ENCODE measurements around the gene NNAT. TPM values are rescaled to one million over a fixed set of nuclear protein-coding genes. Genes with fewer than 3 reads are reported as not detected.
A peak's percentile ranks its signal among the peaks of the same experiment; 100 is the strongest.
"Not testable (repeated sequence)": the region's sequence is repeated elsewhere in the genome, so short reads cannot be mapped to it uniquely, and the experiment has no call there.

The NNAT gene, protein sequence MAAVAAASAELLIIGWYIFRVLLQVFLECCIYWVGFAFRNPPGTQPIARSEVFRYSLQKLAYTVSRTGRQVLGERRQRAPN
- under 1 TPM in 1 of 5 donors, not detected in 4; 0.20 TPM for total RNA-seq
- total RNA-seq (2013) = 0.42 TPM
- 0 to 0.21 (median 0) reads per million in 29 experiments for total RNA-seq

DNA sequence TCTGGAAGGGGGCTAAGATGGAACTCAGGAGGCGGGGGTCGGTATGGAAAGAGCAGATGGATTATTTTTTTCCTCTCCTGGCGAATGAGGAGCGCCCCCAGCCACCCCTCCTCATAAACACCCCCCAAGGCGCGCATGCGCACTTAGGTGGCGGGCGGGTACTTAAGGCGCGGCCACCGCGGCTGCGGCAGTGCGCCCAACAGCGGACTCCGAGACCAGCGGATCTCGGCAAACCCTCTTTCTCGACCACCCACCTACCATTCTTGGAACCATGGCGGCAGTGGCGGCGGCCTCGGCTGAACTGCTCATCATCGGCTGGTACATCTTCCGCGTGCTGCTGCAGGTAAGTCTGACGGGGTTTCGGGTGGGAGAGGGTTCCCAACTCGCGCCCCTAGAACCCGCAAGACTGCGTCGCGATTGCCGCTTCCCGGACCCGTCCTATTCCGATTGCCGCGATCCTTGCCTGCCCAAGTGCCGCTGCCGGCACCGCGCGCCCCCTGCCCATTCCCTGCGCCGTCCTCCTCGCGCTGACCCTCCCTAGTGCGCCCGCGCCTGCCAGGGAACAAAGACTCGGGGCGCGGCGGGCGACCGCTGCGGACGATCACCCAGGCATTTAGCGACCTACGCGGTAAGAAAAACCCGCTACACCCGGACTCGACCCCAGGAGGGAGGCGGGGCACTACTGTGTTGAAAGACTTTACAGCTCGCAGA lies at the start of gene NNAT:
TSS of gene NNAT (plus strand) at position 190 of the 711 bp plus-strand sequence. CDS start at position 272, 82 bp downstream.
- ATAC-seq (replicated peaks in 1 of 4) (peak in 2 of 4 experiments; percentile 11 to 26), DNase-seq (peak in 2 of 35 experiments; percentile 10 to 13)

DNA sequence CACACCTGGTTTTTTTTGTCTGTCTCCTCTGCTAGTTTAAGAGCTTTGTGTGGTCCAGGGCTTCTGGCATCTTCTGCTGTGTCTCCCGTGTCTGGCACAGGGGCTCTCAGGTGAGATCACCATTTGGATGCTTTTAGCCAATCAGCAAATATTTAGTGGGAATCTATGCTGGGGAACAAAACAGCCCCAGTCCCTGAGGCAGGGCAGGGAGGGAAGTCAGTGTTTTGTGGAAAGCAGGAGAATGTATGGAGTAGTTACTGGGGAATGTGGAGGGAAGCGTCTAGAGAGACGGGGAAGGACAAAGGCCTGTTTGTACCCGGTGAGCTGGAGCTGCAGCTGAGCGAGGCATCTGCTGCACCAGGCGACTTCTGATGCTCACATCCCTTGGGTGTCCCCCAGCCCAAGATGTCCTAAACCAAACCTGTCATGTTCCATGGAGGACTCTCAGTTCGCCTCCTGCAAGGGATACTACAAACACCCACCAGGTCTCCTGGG lies 49.3 kb upstream of the NNAT start:
- WGBS (ENCODE audit: insufficient coverage) = 87% methylated on average over 7 of the region's 7 CpGs
- Histone ChIP-seq H3K4me1 (ENCODE audit: control insufficient read depth in 1 of 2, extremely low read depth in 1 of 2, insufficient read depth in 2 of 2, low read length in 2 of 2) (no peaks in the 10 kb centered on the region), H3K36me3 (ENCODE audit: control insufficient read depth in 2 of 2, extremely low read depth in 1 of 2, insufficient read depth in 1 of 2, low read length in 1 of 2) (no peaks in the 10 kb centered on the region), H3K9me3 (no peaks in the 10 kb centered on the region), H3K27me3 (replicated peaks in 1 of 2; ENCODE audit: control insufficient read depth in 2 of 2, extremely low read depth in 1 of 2, insufficient read depth in 2 of 2, low read length in 1 of 2) (peaks cover 0 to 25% of the 10 kb centered on the region in 2 experiments), H3K27ac (ENCODE audit: low read length) (no peak overlapping the region), H3K4me3 (ENCODE audit: control insufficient read depth in 1 of 2, extremely low read depth in 1 of 2, low read length in 1 of 2) (no peak overlapping the region)
- Mint-ChIP-seq H3K4me1 (no peaks in the 10 kb centered on the region), H3K9me3 (peaks cover 0 to 5% (median 0%) of the 10 kb centered on the region in 3 donors), H3K27me3 (peaks cover 18 to 27% of the 10 kb centered on the region in 2 donors), H3K27ac (no peak overlapping the region), H3K36me3 (peaks cover 3% of the 10 kb centered on the region), H3K4me3 (no peak overlapping the region)
- CTCF ChIA-PET = interaction anchor here in 1 of 2 donors (0.6 kb wide), 1 partner anchor 748 kb away, joined by 5 read pairs; no protein-coding TSS in a partner anchor
- no peak for DNase-seq
- no peak for ATAC-seq (replicated peaks in 1 of 4)
- POLR2A ChIA-PET = no interaction called here

More for the DNA sequence above, at the start of gene NNAT:
- peaks cover 59 to 78% (median 61%) of the 10 kb centered on the region in 3 donors for H3K4me1 Mint-ChIP-seq
- H3K27me3 ChIP-seq (replicated peaks in 1 of 2; ENCODE audit: control insufficient read depth in 2 of 2, extremely low read depth in 1 of 2, insufficient read depth in 2 of 2, low read length in 1 of 2) = no peaks in the 10 kb centered on the region
- 65% methylated on average over 53 of the region's 69 CpGs for WGBS (ENCODE audit: insufficient coverage)
- peak within 1 kb of the TSS; percentile 2 to 41 for H3K4me3 ChIP-seq (ENCODE audit: control insufficient read depth in 1 of 2, extremely low read depth in 1 of 2, low read length in 1 of 2)
- H3K4me1 ChIP-seq (ENCODE audit: control insufficient read depth in 1 of 2, extremely low read depth in 1 of 2, insufficient read depth in 2 of 2, low read length in 2 of 2) = peaks cover 12 to 34% of the 10 kb centered on the region in 2 experiments
- peaks cover 31% of the 10 kb centered on the region for H3K36me3 Mint-ChIP-seq
- no peak within 1 kb of the TSS for H3K27ac ChIP-seq (ENCODE audit: low read length)
- H3K27ac Mint-ChIP-seq = no peak within 1 kb of the TSS
- no peaks in the 10 kb centered on the region for H3K9me3 Mint-ChIP-seq
- ChIA-PET POLR2A (no interaction called here), CTCF (no interaction called here)
- H3K36me3 ChIP-seq (ENCODE audit: control insufficient read depth in 2 of 2, extremely low read depth in 1 of 2, insufficient read depth in 1 of 2, low read length in 1 of 2) = peaks cover 7 to 17% of the 10 kb centered on the region in 2 donors
- H3K9me3 ChIP-seq = no peaks in the 10 kb centered on the region
- H3K4me3 Mint-ChIP-seq = peak within 1 kb of the TSS; percentile 37 to 66 (median 65)
- H3K27me3 Mint-ChIP-seq = no peaks in the 10 kb centered on the region

DNA sequence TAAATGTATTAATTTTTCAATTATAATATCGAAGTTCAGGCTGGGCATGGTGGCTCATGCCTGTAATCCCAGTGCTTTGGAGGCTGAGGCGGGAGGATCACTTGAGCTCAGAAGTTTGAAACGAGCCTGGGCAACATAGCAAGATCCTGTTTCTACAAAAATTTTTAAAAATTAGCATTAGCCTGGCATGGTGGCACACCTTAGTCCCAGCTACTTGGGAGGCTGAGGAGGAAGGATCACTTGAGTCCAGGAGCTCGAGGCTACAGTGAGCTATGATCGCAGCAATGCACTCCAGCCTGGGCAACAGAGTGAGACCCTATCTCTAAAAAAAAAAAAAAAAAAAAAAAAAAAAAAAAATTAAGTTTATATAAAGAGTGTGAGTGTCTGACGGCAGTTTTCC lies 48.6 kb upstream of the NNAT start:
- H3K27ac Mint-ChIP-seq; H3K4me3 ChIP-seq (ENCODE audit: control insufficient read depth in 1 of 2, extremely low read depth in 1 of 2, low read length in 1 of 2); H3K9me3 ChIP-seq; DNase-seq; H3K4me1 ChIP-seq (ENCODE audit: control insufficient read depth in 1 of 2, extremely low read depth in 1 of 2, insufficient read depth in 2 of 2, low read length in 2 of 2); H3K4me3 Mint-ChIP-seq; H3K36me3 ChIP-seq (ENCODE audit: control insufficient read depth in 2 of 2, extremely low read depth in 1 of 2, insufficient read depth in 1 of 2, low read length in 1 of 2); POLR2A ChIA-PET; H3K27ac ChIP-seq (ENCODE audit: low read length); H3K9me3 Mint-ChIP-seq; H3K4me1 Mint-ChIP-seq; H3K36me3 Mint-ChIP-seq; ATAC-seq (replicated peaks in 1 of 4): not testable (repeated sequence)
- CTCF ChIA-PET = interaction anchor here in 1 of 2 donors (0.6 kb wide), 1 partner anchor 747 kb away, joined by 5 read pairs; no protein-coding TSS in a partner anchor
- H3K27me3 ChIP-seq (replicated peaks in 1 of 2; ENCODE audit: control insufficient read depth in 2 of 2, extremely low read depth in 1 of 2, insufficient read depth in 2 of 2, low read length in 1 of 2) = peaks cover 0 to 25% of the 10 kb centered on the region in 2 experiments
- WGBS (ENCODE audit: insufficient coverage) = 75% methylated on average over 2 of the region's 6 CpGs
- peaks cover 14 to 23% of the 10 kb centered on the region in 2 donors for H3K27me3 Mint-ChIP-seq

DNA sequence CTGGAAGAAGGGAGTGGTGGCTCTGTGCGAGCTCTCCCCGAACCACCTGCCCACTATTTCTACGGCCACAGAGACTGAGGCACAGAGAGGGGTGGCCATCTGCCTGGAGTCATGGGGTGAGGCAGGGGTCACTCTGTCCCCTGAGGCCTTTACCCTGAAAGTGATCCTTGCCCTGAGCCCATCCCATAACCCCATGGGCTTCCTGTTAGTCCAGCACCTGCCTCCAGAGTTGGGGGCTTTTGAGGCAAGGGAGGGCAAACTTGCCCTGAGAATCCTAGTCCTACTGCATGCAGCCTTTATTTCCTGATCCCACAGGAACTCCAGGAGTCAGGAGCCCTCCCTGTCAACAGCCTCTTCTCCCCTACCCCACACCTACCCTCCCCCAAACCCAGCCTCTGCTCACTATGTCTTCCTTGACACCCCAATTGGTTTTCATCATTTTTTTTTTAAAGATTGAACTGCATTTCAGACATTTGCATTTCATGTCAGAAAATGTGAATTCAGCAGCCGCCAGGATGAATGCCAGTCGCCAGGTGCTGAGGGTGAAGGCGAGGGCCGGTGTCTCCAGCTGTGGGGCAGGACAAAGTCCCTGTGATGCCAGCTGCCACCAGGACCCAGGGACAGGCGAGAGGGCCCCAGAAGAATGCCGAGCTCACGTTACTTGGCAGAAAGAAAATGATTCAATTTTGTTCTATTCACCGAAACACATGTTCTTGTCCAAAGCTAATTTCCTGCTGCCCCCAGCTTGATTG lies 47.6 kb upstream of the NNAT start:
- Mint-ChIP-seq H3K4me3 (no peak overlapping the region), H3K36me3 (peaks cover 3% of the 10 kb centered on the region), H3K4me1 (no peaks in the 10 kb centered on the region), H3K9me3 (peaks cover 0 to 5% (median 0%) of the 10 kb centered on the region in 3 donors), H3K27ac (no peak overlapping the region), H3K27me3 (peaks cover 21 to 27% of the 10 kb centered on the region in 2 donors)
- H3K9me3 ChIP-seq = no peaks in the 10 kb centered on the region
- H3K4me3 ChIP-seq (ENCODE audit: control insufficient read depth in 1 of 2, extremely low read depth in 1 of 2, low read length in 1 of 2) = no peak overlapping the region
- ATAC-seq (replicated peaks in 1 of 4) = no peak
- H3K4me1 ChIP-seq (ENCODE audit: control insufficient read depth in 1 of 2, extremely low read depth in 1 of 2, insufficient read depth in 2 of 2, low read length in 2 of 2) = no peaks in the 10 kb centered on the region
- H3K27ac ChIP-seq (ENCODE audit: low read length) = no peak overlapping the region
- CTCF ChIA-PET = no interaction called here
- peaks cover 0 to 25% of the 10 kb centered on the region in 2 experiments for H3K27me3 ChIP-seq (replicated peaks in 1 of 2; ENCODE audit: control insufficient read depth in 2 of 2, extremely low read depth in 1 of 2, insufficient read depth in 2 of 2, low read length in 1 of 2)
- no peak for DNase-seq
- POLR2A ChIA-PET = no interaction called here
- whole genome bisulfite sequencing (ENCODE audit: insufficient coverage) = 84% methylated on average over 10 of the region's 11 CpGs
- H3K36me3 ChIP-seq (ENCODE audit: control insufficient read depth in 2 of 2, extremely low read depth in 1 of 2, insufficient read depth in 1 of 2, low read length in 1 of 2) = no peaks in the 10 kb centered on the region

DNA sequence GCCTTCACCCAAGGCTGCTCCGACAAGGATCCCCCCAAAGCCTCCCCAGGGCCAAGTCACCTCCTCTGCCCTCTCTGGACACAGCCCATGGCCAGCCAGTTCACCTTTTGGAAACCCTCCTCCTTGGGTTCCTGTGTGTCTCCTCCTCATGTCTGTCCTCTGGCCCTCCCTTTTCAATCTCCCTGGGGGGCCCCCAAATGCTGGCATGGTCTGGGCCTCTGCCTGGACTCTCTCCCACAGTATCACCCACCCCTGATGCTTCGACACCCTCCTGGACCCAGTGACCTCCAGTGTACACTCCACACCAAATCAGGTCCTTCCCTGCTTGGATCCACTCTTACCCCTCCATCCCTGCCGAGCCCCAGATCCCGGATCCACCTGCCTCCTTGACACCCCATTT lies 46.7 kb upstream of the NNAT start:
- ATAC-seq (replicated peaks in 1 of 4) (no peak), DNase-seq (no peak)
- Histone ChIP-seq H3K27me3 (replicated peaks in 1 of 2; ENCODE audit: control insufficient read depth in 2 of 2, extremely low read depth in 1 of 2, insufficient read depth in 2 of 2, low read length in 1 of 2) (peaks cover 0 to 27% of the 10 kb centered on the region in 2 experiments), H3K36me3 (ENCODE audit: control insufficient read depth in 2 of 2, extremely low read depth in 1 of 2, insufficient read depth in 1 of 2, low read length in 1 of 2) (no peaks in the 10 kb centered on the region), H3K9me3 (no peaks in the 10 kb centered on the region), H3K4me3 (ENCODE audit: control insufficient read depth in 1 of 2, extremely low read depth in 1 of 2, low read length in 1 of 2) (no peak overlapping the region), H3K4me1 (ENCODE audit: control insufficient read depth in 1 of 2, extremely low read depth in 1 of 2, insufficient read depth in 2 of 2, low read length in 2 of 2) (no peaks in the 10 kb centered on the region), H3K27ac (ENCODE audit: low read length) (no peak overlapping the region)
- peaks cover 3% of the 10 kb centered on the region for H3K36me3 Mint-ChIP-seq
- H3K27ac Mint-ChIP-seq = no peak overlapping the region
- peaks cover 17 to 21% of the 10 kb centered on the region in 2 donors for H3K27me3 Mint-ChIP-seq
- peaks cover 0 to 5% (median 0%) of the 10 kb centered on the region in 3 donors for H3K9me3 Mint-ChIP-seq
- H3K4me1 Mint-ChIP-seq = no peaks in the 10 kb centered on the region
- POLR2A ChIA-PET = no interaction called here
- 61% methylated on average over 2 of the region's 4 CpGs for WGBS (ENCODE audit: insufficient coverage)
- CTCF ChIA-PET = no interaction called here
- H3K4me3 Mint-ChIP-seq = no peak overlapping the region

DNA sequence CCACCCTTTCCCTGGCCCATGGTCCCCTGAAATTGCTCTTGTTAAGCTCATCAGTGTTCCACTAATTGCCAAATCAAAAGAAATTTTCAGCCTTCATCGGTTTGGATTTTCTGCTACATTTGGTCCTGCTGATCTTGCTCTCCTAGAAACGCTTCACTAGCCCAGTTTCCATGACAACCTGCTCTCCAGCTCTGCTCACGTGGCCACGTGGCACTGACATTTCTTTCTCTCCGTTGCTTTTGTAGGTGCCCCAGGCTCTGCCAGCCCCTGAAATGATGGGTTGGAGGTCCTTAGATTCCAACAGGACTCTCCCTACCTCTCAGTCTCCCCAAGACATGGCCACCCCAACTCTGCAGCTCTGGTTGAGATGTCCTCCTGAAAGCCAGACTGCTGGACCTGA lies 45.8 kb upstream of the NNAT start:
- no peaks in the 10 kb centered on the region for H3K36me3 ChIP-seq (ENCODE audit: control insufficient read depth in 2 of 2, extremely low read depth in 1 of 2, insufficient read depth in 1 of 2, low read length in 1 of 2)
- peaks cover 0 to 30% of the 10 kb centered on the region in 2 experiments for H3K27me3 ChIP-seq (replicated peaks in 1 of 2; ENCODE audit: control insufficient read depth in 2 of 2, extremely low read depth in 1 of 2, insufficient read depth in 2 of 2, low read length in 1 of 2)
- Mint-ChIP-seq H3K27me3 (peaks cover 18 to 19% of the 10 kb centered on the region in 2 donors), H3K36me3 (peaks cover 3% of the 10 kb centered on the region), H3K9me3 (peaks cover 0 to 5% (median 0%) of the 10 kb centered on the region in 3 donors), H3K4me3 (no peak overlapping the region), H3K27ac (no peak overlapping the region), H3K4me1 (no peaks in the 10 kb centered on the region)
- H3K4me1 ChIP-seq (ENCODE audit: control insufficient read depth in 1 of 2, extremely low read depth in 1 of 2, insufficient read depth in 2 of 2, low read length in 2 of 2) = no peaks in the 10 kb centered on the region
- no peaks in the 10 kb centered on the region for H3K9me3 ChIP-seq
- DNase-seq (no peak), ATAC-seq (replicated peaks in 1 of 4) (no peak)
- WGBS (ENCODE audit: insufficient coverage) = 77% methylated on average over 1 of the region's 5 CpGs
- CTCF ChIA-PET = no interaction called here
- H3K4me3 ChIP-seq (ENCODE audit: control insufficient read depth in 1 of 2, extremely low read depth in 1 of 2, low read length in 1 of 2) = no peak overlapping the region
- POLR2A ChIA-PET = no interaction called here
- H3K27ac ChIP-seq (ENCODE audit: low read length) = no peak overlapping the region
